ENCODE measurements around the gene ST3GAL6.

DNA sequence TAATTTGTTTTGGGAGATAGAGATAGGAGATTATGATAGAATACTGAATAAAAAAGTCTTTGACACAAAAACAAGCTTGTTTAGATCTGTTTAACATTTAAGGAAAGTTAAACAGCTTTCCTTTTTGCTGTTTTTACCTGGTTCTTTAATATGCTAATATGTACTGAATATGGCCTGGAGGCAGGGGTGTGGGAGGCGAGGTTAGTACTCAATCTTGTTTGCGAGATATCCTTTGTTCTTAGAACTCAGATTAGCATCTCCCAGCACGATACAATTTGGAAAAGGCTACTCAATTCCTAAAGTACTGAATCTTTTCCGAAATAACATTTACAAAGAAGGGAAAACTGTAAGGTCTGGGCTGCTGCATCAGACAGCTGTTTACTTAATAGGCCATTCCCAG lies 40.8 kb upstream of the ST3GAL6 start:
- TF ChIP-seq ZNF175 (tag by site-specific recombination; IDR thresholded peaks at IDR 0.05), result no peak
- TF ChIP-seq, protein P1, sequence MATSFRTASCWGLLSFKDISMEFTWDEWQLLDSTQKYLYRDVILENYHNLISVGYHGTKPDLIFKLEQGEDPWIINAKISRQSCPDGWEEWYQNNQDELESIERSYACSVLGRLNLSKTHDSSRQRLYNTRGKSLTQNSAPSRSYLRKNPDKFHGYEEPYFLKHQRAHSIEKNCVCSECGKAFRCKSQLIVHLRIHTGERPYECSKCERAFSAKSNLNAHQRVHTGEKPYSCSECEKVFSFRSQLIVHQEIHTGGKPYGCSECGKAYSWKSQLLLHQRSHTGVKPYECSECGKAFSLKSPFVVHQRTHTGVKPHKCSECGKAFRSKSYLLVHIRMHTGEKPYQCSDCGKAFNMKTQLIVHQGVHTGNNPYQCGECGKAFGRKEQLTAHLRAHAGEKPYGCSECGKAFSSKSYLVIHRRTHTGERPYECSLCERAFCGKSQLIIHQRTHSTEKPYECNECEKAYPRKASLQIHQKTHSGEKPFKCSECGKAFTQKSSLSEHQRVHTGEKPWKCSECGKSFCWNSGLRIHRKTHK (tag by site-specific recombination; IDR thresholded peaks at IDR 0.05), result no peak
- TF ChIP-seq, protein P2, sequence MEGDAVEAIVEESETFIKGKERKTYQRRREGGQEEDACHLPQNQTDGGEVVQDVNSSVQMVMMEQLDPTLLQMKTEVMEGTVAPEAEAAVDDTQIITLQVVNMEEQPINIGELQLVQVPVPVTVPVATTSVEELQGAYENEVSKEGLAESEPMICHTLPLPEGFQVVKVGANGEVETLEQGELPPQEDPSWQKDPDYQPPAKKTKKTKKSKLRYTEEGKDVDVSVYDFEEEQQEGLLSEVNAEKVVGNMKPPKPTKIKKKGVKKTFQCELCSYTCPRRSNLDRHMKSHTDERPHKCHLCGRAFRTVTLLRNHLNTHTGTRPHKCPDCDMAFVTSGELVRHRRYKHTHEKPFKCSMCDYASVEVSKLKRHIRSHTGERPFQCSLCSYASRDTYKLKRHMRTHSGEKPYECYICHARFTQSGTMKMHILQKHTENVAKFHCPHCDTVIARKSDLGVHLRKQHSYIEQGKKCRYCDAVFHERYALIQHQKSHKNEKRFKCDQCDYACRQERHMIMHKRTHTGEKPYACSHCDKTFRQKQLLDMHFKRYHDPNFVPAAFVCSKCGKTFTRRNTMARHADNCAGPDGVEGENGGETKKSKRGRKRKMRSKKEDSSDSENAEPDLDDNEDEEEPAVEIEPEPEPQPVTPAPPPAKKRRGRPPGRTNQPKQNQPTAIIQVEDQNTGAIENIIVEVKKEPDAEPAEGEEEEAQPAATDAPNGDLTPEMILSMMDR (tag by site-specific recombination; IDR thresholded peaks at IDR 0.05), result no peak
- TF ChIP-seq, protein P3, sequence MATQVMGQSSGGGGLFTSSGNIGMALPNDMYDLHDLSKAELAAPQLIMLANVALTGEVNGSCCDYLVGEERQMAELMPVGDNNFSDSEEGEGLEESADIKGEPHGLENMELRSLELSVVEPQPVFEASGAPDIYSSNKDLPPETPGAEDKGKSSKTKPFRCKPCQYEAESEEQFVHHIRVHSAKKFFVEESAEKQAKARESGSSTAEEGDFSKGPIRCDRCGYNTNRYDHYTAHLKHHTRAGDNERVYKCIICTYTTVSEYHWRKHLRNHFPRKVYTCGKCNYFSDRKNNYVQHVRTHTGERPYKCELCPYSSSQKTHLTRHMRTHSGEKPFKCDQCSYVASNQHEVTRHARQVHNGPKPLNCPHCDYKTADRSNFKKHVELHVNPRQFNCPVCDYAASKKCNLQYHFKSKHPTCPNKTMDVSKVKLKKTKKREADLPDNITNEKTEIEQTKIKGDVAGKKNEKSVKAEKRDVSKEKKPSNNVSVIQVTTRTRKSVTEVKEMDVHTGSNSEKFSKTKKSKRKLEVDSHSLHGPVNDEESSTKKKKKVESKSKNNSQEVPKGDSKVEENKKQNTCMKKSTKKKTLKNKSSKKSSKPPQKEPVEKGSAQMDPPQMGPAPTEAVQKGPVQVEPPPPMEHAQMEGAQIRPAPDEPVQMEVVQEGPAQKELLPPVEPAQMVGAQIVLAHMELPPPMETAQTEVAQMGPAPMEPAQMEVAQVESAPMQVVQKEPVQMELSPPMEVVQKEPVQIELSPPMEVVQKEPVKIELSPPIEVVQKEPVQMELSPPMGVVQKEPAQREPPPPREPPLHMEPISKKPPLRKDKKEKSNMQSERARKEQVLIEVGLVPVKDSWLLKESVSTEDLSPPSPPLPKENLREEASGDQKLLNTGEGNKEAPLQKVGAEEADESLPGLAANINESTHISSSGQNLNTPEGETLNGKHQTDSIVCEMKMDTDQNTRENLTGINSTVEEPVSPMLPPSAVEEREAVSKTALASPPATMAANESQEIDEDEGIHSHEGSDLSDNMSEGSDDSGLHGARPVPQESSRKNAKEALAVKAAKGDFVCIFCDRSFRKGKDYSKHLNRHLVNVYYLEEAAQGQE (tag by site-specific recombination; IDR thresholded peaks at IDR 0.05), result no peak
- TF ChIP-seq, protein P4, sequence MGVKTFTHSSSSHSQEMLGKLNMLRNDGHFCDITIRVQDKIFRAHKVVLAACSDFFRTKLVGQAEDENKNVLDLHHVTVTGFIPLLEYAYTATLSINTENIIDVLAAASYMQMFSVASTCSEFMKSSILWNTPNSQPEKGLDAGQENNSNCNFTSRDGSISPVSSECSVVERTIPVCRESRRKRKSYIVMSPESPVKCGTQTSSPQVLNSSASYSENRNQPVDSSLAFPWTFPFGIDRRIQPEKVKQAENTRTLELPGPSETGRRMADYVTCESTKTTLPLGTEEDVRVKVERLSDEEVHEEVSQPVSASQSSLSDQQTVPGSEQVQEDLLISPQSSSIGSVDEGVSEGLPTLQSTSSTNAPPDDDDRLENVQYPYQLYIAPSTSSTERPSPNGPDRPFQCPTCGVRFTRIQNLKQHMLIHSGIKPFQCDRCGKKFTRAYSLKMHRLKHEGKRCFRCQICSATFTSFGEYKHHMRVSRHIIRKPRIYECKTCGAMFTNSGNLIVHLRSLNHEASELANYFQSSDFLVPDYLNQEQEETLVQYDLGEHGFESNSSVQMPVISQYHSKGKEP (tag by site-specific recombination; IDR thresholded peaks at IDR 0.05), result no peak
- TF ChIP-seq ZNF24 (tag by site-specific recombination; IDR thresholded peaks at IDR 0.05), result no peak
- no peak for TF ChIP-seq GLI2 (tag by site-specific recombination; IDR thresholded peaks at IDR 0.05; ENCODE audit: borderline replicate concordance, low read depth)
- TF ChIP-seq, protein P5, sequence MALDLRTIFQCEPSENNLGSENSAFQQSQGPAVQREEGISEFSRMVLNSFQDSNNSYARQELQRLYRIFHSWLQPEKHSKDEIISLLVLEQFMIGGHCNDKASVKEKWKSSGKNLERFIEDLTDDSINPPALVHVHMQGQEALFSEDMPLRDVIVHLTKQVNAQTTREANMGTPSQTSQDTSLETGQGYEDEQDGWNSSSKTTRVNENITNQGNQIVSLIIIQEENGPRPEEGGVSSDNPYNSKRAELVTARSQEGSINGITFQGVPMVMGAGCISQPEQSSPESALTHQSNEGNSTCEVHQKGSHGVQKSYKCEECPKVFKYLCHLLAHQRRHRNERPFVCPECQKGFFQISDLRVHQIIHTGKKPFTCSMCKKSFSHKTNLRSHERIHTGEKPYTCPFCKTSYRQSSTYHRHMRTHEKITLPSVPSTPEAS (tag by site-specific recombination; IDR thresholded peaks at IDR 0.05), result no peak
- TF ChIP-seq YY1 (tag by site-specific recombination; IDR thresholded peaks at IDR 0.05), result no peak
- TF ChIP-seq ZNF302 (tag by site-specific recombination; IDR thresholded peaks at IDR 0.05; ENCODE audit: low read depth), result no peak
- TF ChIP-seq ZNF777 (tag by site-specific recombination; IDR thresholded peaks at IDR 0.05; ENCODE audit: borderline replicate concordance), result no peak
- TF ChIP-seq SALL2 (tag by site-specific recombination; IDR thresholded peaks at IDR 0.05; ENCODE audit: borderline replicate concordance), result no peak
- no peak for TF ChIP-seq ZNF16 (tag by site-specific recombination; IDR thresholded peaks at IDR 0.05; ENCODE audit: low read depth)

Data from HEK293 (cell line).